Stimulated activated CD4-positive, alpha-beta T cell treated with anti-CD3 and anti-CD28 coated beads, Interleukin-1b, Interleukin-23, amount 100 ng/mL, for 24 hours (primary cell): ENCODE results near the gene RASGRF2.
"Not testable (repeated sequence)": the region's sequence is repeated elsewhere in the genome, so short reads cannot be mapped to it uniquely, and the experiment has no call there.

Source experiments
- DNase-seq, 4 experiments: peaks; one replicate each; pipeline ENCODE4 v3.0.0-alpha.2; 2020; ENCODE audit warnings: low read depth in 4 of 4, low spot score in 1 of 4

RASGRF2 gene

GRCh38 chr5:80978772-80979317 is 18.7 kb downstream of the RASGRF2 start:
- no peak for DNase-seq

- DNase-seq, result no peak
Measured at GRCh38 chr5:80982093-80982492, 21.9 kb downstream of the RASGRF2 start.

GRCh38 chr5:80985600-80986228 is 25.6 kb downstream of the RASGRF2 start:
- no peak for DNase-seq

GRCh38 chr5:80986382-80986781 is 26.2 kb downstream of the RASGRF2 start:
- no peak for DNase-seq

- DNase-seq, result no peak
Measured at GRCh38 chr5:80987078-80987766, 27.1 kb downstream of the RASGRF2 start.

GRCh38 chr5:80988419-80988935 is 28.3 kb downstream of the RASGRF2 start:
- DNase-seq, result no peak

- DNase-seq, result no peak
Measured at GRCh38 chr5:80989883-80990282, 29.7 kb downstream of the RASGRF2 start.

- no peak for DNase-seq
Measured at GRCh38 chr5:80990527-80990926, 30.4 kb downstream of the RASGRF2 start.

- no peak for DNase-seq
Measured at GRCh38 chr5:80990971-80991370, 30.8 kb downstream of the RASGRF2 start.

GRCh38 chr5:80995908-80996307 is 35.7 kb downstream of the RASGRF2 start:
- DNase-seq, result no peak

GRCh38 chr5:80998590-80998979 is 38.4 kb downstream of the RASGRF2 start:
- DNase-seq, result no peak

GRCh38 chr5:81003811-81004386 is 43.7 kb downstream of the RASGRF2 start:
- no peak for DNase-seq

GRCh38 chr5:81005708-81006107 is 45.5 kb downstream of the RASGRF2 start:
- no peak for DNase-seq

- no peak for DNase-seq
Measured at GRCh38 chr5:81006231-81006630, 46.1 kb downstream of the RASGRF2 start.

- no peak for DNase-seq
Measured at GRCh38 chr5:81006947-81007636, 46.9 kb downstream of the RASGRF2 start.

GRCh38 chr5:81007637-81008027 is 47.5 kb downstream of the RASGRF2 start:
- DNase-seq, result no peak

GRCh38 chr5:81010336-81011169 is 50.4 kb downstream of the RASGRF2 start:
- no peak for DNase-seq

- no peak for DNase-seq
Measured at GRCh38 chr5:81014348-81014747, 54.2 kb downstream of the RASGRF2 start.

- no peak for DNase-seq
Measured at GRCh38 chr5:81016116-81016515, 56.0 kb downstream of the RASGRF2 start.

GRCh38 chr5:81017320-81017719 is 57.2 kb downstream of the RASGRF2 start:
- no peak for DNase-seq

- DNase-seq, result not testable (repeated sequence)
Measured at GRCh38 chr5:81018608-81019007, 58.4 kb downstream of the RASGRF2 start.
